HG03045 (cell line): ENCODE measurements around the gene PTPRR.
"Not testable (repeated sequence)": the region's sequence is repeated elsewhere in the genome, so short reads cannot be mapped to it uniquely, and the experiment has no call there.

Experiments
- ATAC-seq: cut with Tn5 transposase; IDR thresholded peaks from one replicate; pipeline ENCODE4 v1.9.1; 2021; ENCODE audit warnings: mild to moderate bottlenecking, moderate library complexity; ENCODE audit not compliant: unreplicated experiment

PTPRR gene

DNA sequence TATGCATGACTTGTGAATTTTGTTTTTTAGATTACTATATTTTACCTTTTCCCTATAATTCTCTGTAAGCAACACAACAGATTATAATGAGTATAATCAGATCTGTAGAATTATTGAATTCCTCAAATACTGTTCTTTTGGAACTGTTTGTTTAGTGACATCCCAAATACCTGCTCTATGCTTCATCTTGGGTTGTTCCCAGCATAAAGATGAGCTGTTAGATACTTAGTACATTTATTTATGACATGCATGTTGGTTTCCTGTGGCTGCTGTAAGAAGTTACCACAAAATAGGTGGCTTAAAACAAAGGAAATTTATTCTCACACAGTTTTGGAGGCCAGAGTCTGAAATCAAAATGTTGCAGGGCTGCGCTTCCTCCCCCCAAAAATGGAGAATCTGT lies 78.4 kb downstream of the PTPRR start:
- no peak for ATAC-seq

DNA sequence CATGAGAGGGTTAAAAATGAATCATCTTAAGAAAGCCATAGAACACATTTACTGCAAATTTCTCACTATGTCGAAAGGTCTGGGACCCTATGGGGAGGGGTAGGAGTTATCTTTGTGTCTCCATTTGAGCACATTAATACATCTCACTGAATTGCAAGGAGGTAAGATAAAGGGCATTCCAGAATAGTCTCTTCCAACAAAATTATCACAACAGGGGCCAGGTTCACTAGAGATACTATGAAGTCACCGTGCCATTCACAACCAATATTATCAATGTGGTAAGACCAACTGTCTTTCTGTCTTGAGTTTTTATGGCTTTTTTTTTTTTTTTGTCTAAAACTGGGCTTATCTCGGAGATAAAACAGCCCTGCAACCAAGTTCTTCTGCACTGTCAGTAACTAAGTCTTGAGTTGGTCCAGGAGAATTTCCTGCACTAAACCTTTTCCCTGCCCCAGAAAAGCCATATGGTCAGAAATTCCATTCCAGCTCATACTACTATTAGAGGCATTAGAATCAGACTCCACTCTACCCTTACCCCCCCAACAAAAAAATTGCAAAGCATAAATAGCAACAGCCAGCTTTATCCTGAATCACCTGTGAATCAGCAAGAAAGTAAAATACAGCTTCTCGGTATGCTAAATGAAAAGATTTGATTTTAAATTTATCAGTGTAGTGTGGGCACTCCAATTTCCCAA lies 79.7 kb downstream of the PTPRR start:
- ATAC-seq = no peak

GRCh38 chr12:70839544-70839943 lies 81.0 kb downstream of the PTPRR start:
- no peak for ATAC-seq

DNA sequence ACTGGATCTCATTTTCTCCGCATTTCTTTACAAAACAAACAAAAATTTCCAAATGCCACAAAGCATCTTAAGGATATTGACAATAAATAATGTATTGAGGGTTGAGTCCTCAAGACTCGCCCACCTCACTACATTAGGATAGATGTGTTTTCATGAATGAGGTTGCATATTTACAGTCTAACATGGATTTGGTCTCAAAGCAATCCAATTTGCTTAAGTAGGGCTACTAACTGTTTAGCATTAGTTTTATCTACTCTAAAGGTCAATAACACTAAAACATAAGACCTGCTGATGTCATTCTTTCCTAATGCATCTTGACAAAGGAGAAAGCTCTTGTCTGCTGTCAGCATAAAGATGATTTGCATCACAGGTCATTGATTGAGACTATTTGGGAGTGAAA lies 82.4 kb downstream of the PTPRR start:
- no peak for ATAC-seq

DNA sequence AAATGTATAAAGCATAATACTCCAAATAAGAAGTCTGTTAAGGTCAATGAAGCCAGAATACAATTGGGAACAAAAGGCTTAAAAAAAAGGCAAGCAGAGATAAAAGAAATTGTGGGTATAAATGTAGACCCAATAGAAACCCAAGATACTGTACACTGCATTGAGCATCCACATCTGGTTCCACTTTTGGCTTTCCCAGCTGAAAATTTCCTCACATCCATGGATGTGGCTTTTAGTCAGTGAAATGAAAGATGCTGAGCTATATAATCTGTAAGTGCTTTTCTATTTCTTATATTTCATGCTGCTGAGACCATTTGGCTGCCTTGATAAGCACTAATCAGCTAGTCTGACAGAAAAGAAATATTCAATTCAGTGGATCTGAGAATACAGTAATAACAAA lies 83.5 kb downstream of the PTPRR start:
- ATAC-seq = no peak

- no peak for ATAC-seq
Observed at GRCh38 chr12:70835948-70836347, 84.6 kb downstream of the PTPRR start.

- no peak for ATAC-seq
Observed at GRCh38 chr12:70831543-70831942, 89.0 kb downstream of the PTPRR start.

DNA sequence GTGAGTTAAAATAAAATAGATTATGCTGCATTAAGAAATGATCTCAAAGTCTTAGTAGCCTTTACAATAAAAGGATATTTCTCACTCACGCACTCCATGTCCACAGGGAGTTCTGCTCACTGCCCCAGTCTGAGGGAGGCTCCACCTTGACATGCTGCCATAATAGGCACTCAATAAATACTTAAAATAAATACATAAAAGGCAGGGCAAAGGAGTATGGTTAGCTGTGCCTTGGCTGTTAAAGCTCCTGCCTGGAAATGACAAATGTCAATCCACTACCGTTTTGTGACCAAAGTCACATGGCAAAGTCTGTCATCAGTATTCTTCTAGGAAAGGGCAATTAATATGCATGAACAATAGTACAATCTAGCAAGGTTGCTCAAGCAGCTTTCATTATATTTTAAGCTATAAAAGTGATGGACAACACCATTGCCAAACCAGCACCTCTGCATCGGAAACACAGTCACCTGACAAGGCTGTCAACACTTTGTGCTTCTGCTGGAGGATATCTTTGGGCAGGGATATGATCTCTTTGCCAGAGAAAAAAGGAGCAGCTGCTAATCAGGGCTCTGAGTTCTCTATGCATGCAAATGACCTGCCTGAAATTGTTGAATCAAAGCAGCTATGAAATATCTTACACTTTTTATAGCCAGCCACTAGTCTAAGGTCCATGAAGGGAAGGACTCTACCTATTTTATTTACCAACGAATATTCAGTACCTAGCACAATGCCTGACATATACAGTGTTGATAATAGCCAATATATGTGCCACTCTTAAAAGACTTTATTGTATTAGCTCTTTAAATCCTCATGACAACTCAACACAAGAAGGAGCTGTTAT lies 90.1 kb downstream of the PTPRR start:
- no peak for ATAC-seq

DNA sequence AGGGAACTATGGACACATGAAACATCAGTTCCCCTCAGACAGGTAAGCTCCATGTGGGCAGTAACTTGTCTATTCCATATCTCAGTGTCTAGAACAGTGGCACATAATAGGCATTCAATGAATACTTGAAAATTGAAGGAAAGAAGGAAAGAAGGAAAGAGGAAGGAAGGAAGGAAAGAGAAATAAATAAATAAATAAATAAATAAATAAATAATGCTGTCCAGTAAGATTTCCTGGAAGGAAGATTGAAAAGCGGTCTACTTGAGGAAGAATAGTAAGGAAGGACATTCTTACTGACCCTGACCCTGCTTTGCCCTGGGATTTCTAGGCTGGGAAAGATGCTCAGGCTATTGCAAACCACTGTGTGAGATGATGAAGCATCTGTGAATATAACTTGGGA lies 91.5 kb downstream of the PTPRR start:
- ATAC-seq = no peak

DNA sequence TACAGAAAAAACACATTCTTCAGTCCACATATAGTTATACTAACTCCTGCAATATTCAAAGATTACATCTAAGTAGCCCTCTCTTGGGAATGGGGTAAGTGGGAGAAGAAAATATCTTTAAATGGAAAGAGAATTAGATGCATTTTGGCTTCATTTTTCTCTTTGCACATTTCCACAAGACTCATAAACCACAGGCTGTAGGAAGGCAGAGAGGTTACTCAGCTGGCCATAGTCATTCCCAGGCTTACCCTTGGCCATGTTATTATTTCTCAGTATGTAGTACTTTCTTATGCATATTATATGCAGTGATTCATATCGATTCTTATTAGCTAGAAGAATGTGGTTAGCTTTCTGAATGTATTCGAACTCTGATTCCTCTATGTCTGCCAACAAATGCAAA lies 92.2 kb downstream of the PTPRR start:
- no peak for ATAC-seq

DNA sequence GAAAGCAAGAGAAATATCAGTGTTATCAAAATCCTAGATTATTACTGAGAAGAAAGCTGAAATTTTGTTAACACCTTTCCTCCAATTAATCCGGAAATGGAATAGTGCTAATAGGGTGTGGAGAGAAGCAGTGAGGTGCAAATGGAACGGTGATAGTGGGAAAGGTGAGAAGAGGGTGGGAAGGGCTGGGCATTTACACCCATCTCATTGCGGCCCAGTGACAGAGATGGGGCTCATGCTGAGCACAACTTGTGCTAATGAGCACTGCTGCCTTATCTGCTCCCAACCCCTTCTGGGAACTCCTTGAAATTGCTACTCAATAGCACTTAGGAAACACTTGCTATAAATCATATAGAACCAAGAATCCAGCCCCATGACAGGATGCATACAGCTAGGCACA lies 94.4 kb downstream of the PTPRR start:
- no peak for ATAC-seq

- ATAC-seq = no peak
Observed at GRCh38 chr12:70824511-70824910, 96.0 kb downstream of the PTPRR start.

GRCh38 chr12:70823182-70823976 lies 97.2 kb downstream of the PTPRR start:
- ATAC-seq = no peak

- ATAC-seq = no peak
Observed at GRCh38 chr12:70822412-70822811, 98.1 kb downstream of the PTPRR start.

DNA sequence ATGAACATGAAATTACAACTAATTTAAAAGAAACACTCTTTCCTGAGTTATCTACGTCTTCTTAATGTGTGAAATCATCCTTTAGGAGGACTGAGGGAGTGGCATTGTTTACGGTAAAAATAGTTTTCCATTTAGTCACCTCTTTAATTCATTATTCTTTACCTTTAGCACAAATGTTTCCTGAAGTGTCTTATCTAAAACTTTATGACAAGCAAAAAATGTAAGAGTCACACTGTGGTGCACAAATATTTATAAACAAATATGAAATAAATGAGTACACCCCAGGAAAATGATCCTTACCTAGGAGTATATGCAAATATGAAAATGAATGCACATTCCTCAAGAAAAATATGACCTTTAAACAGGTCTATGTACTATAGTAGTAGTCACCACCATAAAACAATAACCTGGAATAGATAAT lies 104.6 kb downstream of the PTPRR start:
- ATAC-seq = no peak

- ATAC-seq = no peak
Observed at GRCh38 chr12:70815056-70815455, 105.5 kb downstream of the PTPRR start.

- no peak for ATAC-seq
Observed at GRCh38 chr12:70813559-70813958, 107.0 kb downstream of the PTPRR start.

GRCh38 chr12:70812136-70812535 lies 108.4 kb downstream of the PTPRR start:
- ATAC-seq = no peak

- no peak for ATAC-seq
Observed at GRCh38 chr12:70809887-70810286, 110.7 kb downstream of the PTPRR start.

DNA sequence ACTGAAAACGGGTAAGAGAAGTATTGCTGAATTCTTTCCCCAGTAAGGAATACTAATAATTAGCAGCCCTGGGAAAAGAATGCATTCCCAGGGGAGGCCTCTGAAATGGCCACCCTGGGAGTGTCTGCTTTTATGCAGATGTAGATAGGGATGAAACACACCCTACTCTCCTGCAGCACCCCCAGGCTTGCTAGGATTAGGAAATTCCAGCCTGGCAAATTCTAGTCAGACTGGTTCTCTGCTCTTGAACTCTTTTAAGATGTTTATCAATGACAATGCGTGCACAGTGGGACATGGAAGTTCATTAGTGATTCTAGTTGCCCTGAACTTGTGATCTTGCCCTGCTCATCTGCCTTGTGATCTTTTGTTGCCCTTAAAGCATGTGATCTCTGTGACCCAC lies 112.5 kb downstream of the PTPRR start:
- not testable (repeated sequence) for ATAC-seq

- ATAC-seq = no peak
Observed at GRCh38 chr12:70806827-70807226, 113.7 kb downstream of the PTPRR start.

- no peak for ATAC-seq
Observed at GRCh38 chr12:70806043-70806442, 114.5 kb downstream of the PTPRR start.
